Measurements from ENCODE around the gene KLHL40.

DNA sequence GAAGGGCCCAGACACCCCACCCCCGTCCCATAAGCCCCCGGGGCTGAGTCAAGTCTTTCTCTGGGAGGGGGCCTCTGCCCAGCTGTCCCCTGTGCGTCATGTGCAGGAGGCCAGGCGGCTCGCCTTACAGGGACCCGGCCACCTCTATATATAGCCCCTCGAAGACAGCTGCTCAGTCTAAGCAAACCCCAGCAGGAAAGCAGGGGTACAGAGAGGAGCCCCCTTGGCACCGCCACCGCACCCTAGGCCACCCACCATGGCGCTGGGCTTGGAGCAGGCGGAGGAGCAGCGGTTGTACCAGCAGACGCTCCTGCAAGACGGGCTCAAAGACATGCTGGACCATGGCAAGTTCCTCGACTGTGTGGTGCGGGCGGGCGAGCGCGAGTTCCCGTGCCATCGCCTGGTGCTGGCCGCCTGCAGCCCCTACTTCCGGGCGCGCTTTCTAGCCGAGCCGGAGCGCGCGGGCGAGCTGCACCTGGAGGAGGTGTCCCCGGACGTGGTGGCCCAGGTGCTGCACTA, at the start of gene KLHL40:
- TF ChIP-seq, protein P1, sequence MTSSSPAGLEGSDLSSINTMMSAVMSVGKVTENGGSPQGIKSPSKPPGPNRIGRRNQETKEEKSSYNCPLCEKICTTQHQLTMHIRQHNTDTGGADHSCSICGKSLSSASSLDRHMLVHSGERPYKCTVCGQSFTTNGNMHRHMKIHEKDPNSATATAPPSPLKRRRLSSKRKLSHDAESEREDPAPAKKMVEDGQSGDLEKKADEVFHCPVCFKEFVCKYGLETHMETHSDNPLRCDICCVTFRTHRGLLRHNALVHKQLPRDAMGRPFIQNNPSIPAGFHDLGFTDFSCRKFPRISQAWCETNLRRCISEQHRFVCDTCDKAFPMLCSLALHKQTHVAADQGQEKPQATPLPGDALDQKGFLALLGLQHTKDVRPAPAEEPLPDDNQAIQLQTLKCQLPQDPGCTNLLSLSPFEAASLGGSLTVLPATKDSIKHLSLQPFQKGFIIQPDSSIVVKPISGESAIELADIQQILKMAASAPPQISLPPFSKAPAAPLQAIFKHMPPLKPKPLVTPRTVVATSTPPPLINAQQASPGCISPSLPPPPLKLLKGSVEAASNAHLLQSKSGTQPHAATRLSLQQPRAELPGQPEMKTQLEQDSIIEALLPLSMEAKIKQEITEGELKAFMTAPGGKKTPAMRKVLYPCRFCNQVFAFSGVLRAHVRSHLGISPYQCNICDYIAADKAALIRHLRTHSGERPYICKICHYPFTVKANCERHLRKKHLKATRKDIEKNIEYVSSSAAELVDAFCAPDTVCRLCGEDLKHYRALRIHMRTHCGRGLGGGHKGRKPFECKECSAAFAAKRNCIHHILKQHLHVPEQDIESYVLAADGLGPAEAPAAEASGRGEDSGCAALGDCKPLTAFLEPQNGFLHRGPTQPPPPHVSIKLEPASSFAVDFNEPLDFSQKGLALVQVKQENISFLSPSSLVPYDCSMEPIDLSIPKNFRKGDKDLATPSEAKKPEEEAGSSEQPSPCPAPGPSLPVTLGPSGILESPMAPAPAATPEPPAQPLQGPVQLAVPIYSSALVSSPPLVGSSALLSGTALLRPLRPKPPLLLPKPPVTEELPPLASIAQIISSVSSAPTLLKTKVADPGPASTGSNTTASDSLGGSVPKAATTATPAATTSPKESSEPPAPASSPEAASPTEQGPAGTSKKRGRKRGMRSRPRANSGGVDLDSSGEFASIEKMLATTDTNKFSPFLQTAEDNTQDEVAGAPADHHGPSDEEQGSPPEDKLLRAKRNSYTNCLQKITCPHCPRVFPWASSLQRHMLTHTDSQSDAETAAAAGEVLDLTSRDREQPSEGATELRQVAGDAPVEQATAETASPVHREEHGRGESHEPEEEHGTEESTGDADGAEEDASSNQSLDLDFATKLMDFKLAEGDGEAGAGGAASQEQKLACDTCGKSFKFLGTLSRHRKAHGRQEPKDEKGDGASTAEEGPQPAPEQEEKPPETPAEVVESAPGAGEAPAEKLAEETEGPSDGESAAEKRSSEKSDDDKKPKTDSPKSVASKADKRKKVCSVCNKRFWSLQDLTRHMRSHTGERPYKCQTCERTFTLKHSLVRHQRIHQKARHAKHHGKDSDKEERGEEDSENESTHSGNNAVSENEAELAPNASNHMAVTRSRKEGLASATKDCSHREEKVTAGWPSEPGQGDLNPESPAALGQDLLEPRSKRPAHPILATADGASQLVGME (CRISPR knock-in tag; IDR thresholded peaks at IDR 0.05), result no peak
- TF ChIP-seq FOS (IDR thresholded peaks at IDR 0.05; ENCODE audit: extremely low read depth, insufficient read length), result no peak
- no peak for TF ChIP-seq ZFP1 (CRISPR knock-in tag; IDR thresholded peaks at IDR 0.05)
- TF ChIP-seq, protein P2, sequence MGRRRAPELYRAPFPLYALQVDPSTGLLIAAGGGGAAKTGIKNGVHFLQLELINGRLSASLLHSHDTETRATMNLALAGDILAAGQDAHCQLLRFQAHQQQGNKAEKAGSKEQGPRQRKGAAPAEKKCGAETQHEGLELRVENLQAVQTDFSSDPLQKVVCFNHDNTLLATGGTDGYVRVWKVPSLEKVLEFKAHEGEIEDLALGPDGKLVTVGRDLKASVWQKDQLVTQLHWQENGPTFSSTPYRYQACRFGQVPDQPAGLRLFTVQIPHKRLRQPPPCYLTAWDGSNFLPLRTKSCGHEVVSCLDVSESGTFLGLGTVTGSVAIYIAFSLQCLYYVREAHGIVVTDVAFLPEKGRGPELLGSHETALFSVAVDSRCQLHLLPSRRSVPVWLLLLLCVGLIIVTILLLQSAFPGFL (CRISPR knock-in tag; IDR thresholded peaks at IDR 0.05), result no peak
